Erythroblast (primary cell): ENCODE data around the gene HNRNPH3.

ENCODE experiments used
- GATA1 ChIP-seq: IDR thresholded peaks from 2 replicates; pipeline ENCODE4 v1.6.1; 2011; ENCODE audit warnings: low read depth, mild to moderate bottlenecking, control low read depth, low read length, moderate library complexity
- POLR2A ChIP-seq: IDR thresholded peaks from 2 replicates; pipeline ENCODE4 v1.6.1; 2011; ENCODE audit warnings: mild to moderate bottlenecking, low read length

DNA sequence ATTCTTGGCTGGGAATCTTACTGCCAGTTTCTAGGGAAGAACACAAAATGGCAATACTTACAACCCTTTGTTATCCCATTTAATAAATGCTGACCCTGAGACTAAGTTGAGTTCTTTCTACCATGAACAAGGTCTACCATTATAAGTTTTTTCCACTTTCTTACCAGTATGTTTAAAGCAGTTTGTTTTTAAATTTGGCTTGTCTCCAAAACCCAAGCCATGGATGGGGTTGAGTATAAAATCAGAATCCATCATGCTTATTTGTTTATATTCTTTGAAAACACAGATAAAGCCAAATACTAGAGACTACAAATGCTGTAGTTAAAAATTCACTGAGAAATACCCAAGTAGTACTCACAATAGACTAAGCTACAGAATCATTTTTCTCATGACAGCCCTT lies 41.1 kb upstream of the HNRNPH3 start:
- TF ChIP-seq POLR2A, result no peak
- no peak for TF ChIP-seq GATA1
